Keratinocyte (primary cell): ENCODE data around the gene FOXRED2. TPM values are rescaled to one million over a fixed set of nuclear protein-coding genes. Genes with fewer than 3 reads are reported as not detected.

Experiments
- DNase-seq: peaks from one replicate; pipeline ENCODE4 v3.0.0-alpha.2; 2011; ENCODE audit warnings: low read depth, missing footprints, low spot score
- FAIRE-seq: peaks from 2 replicates; lab custom pipeline; 2011; peaks lifted over from hg19 to GRCh38; lab: Jason Lieb, UNC
- H2AFZ ChIP-seq: 2 replicates; pipeline ENCODE4 v1.6.0; 2012; ENCODE audit warnings: low read length, control low read depth, inconsistent platforms; ENCODE audit not compliant: control insufficient read depth
- H3K27ac ChIP-seq: 2 replicates; pipeline ENCODE4 v1.5.1; 2011; ENCODE audit warnings: low read length; ENCODE audit not compliant: control insufficient read depth, insufficient read depth
- H3K27me3 ChIP-seq: 3 replicates; pipeline ENCODE4 v1.6.0; 2011; ENCODE audit warnings: low read length; ENCODE audit not compliant: control insufficient read depth, insufficient read depth; ENCODE audit errors: extremely low read depth
- H3K36me3 ChIP-seq, 2 experiments: 2 replicates in 1 of 2; 3 replicates in 1 of 2; pipeline ENCODE4 v1.5.1; 2011; ENCODE audit warnings: low read length in 2 of 2, mild to moderate bottlenecking in 1 of 2; ENCODE audit not compliant: control insufficient read depth in 2 of 2, insufficient read depth in 2 of 2; ENCODE audit errors: extremely low read depth in 1 of 2
- H3K4me1 ChIP-seq: 3 replicates; pipeline ENCODE4 v1.5.1; 2011; ENCODE audit warnings: low read length; ENCODE audit not compliant: control insufficient read depth, insufficient read depth; ENCODE audit errors: extremely low read depth
- H3K4me2 ChIP-seq: 3 replicates; pipeline ENCODE4 v1.6.0; 2011; ENCODE audit warnings: low read depth, low read length; ENCODE audit not compliant: control insufficient read depth, insufficient read depth; ENCODE audit errors: extremely low read depth
- H3K4me3 ChIP-seq, 3 experiments: fragments of 200-600 bp in 1 of 3; sonication (generic) in 1 of 3; 2 replicates in 2 of 3; 3 replicates in 1 of 3; pipeline ENCODE4 v1.5.1; 2011 to 2016; ENCODE audit warnings: low read length in 3 of 3, mild to moderate bottlenecking in 3 of 3, control low read depth in 2 of 3, inconsistent platforms in 1 of 3, low read depth in 1 of 3, mixed read lengths in 1 of 3, mixed run types in 1 of 3, moderate library complexity in 1 of 3; ENCODE audit not compliant: control insufficient read depth in 2 of 3, insufficient read depth in 2 of 3; ENCODE audit errors: extremely low read depth in 1 of 3
- H3K79me2 ChIP-seq: 2 replicates; pipeline ENCODE4 v1.6.0; 2012; ENCODE audit warnings: low read length; ENCODE audit not compliant: control insufficient read depth, insufficient read depth
- H3K9ac ChIP-seq: 3 replicates; pipeline ENCODE4 v1.6.0; 2011; ENCODE audit warnings: low read length; ENCODE audit not compliant: control insufficient read depth, insufficient read depth; ENCODE audit errors: extremely low read depth
- H3K9me1 ChIP-seq: 3 replicates; pipeline ENCODE4 v1.6.0; 2011; ENCODE audit warnings: low read length; ENCODE audit not compliant: control insufficient read depth, insufficient read depth; ENCODE audit errors: extremely low read depth
- H3K9me3 ChIP-seq: 2 replicates; pipeline ENCODE4 v1.5.1; 2012; ENCODE audit warnings: low read depth, low read length; ENCODE audit not compliant: control insufficient read depth
- H4K20me1 ChIP-seq: 3 replicates; pipeline ENCODE4 v1.6.0; 2011; ENCODE audit warnings: low read length; ENCODE audit not compliant: control insufficient read depth, insufficient read depth; ENCODE audit errors: extremely low read depth
- CTCF ChIP-seq, 3 experiments: IDR thresholded peaks in 1 of 3; conservative IDR thresholded peaks in 1 of 3; optimal IDR thresholded peaks in 1 of 3; 2 replicates in 2 of 3; 3 replicates in 1 of 3; pipeline versions ENCODE3 to v1.5.1; 2011; ENCODE audit warnings: low read length in 3 of 3, mild to moderate bottlenecking in 3 of 3, moderate library complexity in 2 of 3, control low read depth in 1 of 3, inconsistent platforms in 1 of 3; ENCODE audit not compliant: insufficient read depth in 2 of 3; ENCODE audit errors: extremely low read depth in 1 of 3
- EZH2 ChIP-seq: IDR thresholded peaks from one replicate; pipeline ENCODE4 v1.6.1; 2012; ENCODE audit warnings: inconsistent platforms, mild to moderate bottlenecking, low read length, moderate library complexity
- dilution Hi-C: fragments of 300-500 bp; cut with MboI; formaldehyde crosslinking; loops from one replicate; pipeline ENCODE4 v1.7.0; 2020; ENCODE audit warnings: low sequenced_read_pairs; ENCODE audit not compliant: extremely low pct_ligation_motif_present
- polyA plus RNA-seq, 5 experiments: library from polyadenylated mRNA; depleted of rRNA in 3 of 5; stranded (reverse) in 3 of 5; stranded (forward) in 1 of 5; unstranded in 1 of 5; fragments of >200 nt; gene quantifications; 1 replicate in 1 of 5; 2 replicates in 3 of 5; 3 replicates in 1 of 5; pipeline versions ENCODE4 v1.2.1 to v1.2.3, GENCODE V29; 2011 to 2012; ENCODE audit warnings: missing spikeins in 2 of 5, low read depth in 1 of 5, low replicate concordance in 1 of 5

FOXRED2 gene
- polyA plus RNA-seq, 1 donor (not counting 4 experiments of a cell fraction or from before 2014, with no cell fraction given): 0.71 TPM

GRCh38 chr22:36544107-36544620 is 37.3 kb upstream of the FOXRED2 start:
- no peak for DNase-seq

GRCh38 chr22:36541831-36542411 is 35.1 kb upstream of the FOXRED2 start:
- H3K9ac ChIP-seq: peak overlapping the region; percentile 53
- H3K4me3 ChIP-seq: no peak overlapping the region
- H3K36me3 ChIP-seq: no peaks in the 10 kb centered on the region
- TF ChIP-seq CTCF (optimal IDR thresholded peaks at IDR 0.05 in 1 of 3, IDR thresholded peaks at IDR 0.05 in 1 of 3, conservative IDR thresholded peaks at IDR 0.05 in 1 of 3; ENCODE audit: extremely low read depth in 1 of 3, insufficient read depth in 2 of 3, low read length in 3 of 3) (no peak), EZH2 (no peak)
- DNase-seq: peak; percentile 59
- H3K27me3 ChIP-seq: no peaks in the 10 kb centered on the region
- no peaks in the 10 kb centered on the region for H3K9me1 ChIP-seq
- peak overlapping the region; percentile 80 for H3K27ac ChIP-seq
- peak; percentile 100 for FAIRE-seq
- peaks cover 25% of the 10 kb centered on the region for H3K4me1 ChIP-seq
- dilution Hi-C loops: no loop called here
- H2AFZ ChIP-seq: peak overlapping the region; percentile 62
- H3K9me3 ChIP-seq: no peaks in the 10 kb centered on the region
- no peaks in the 10 kb centered on the region for H4K20me1 ChIP-seq
- no peaks in the 10 kb centered on the region for H3K79me2 ChIP-seq
- H3K4me2 ChIP-seq: peak overlapping the region; percentile 51

More at GRCh38 chr22:36544107-36544620, 37.3 kb upstream of the FOXRED2 start:
- Histone ChIP-seq H3K9me3 (no peaks in the 10 kb centered on the region), H3K27me3 (no peaks in the 10 kb centered on the region), H2AFZ (no peak overlapping the region), H3K9me1 (no peaks in the 10 kb centered on the region), H3K4me3 (no peak overlapping the region), H3K4me1 (peaks cover 31% of the 10 kb centered on the region), H4K20me1 (no peaks in the 10 kb centered on the region), H3K79me2 (no peaks in the 10 kb centered on the region), H3K27ac (no peak overlapping the region), H3K9ac (no peak overlapping the region), H3K4me2 (no peak overlapping the region), H3K36me3 (no peaks in the 10 kb centered on the region)
- TF ChIP-seq EZH2: no peak
- TF ChIP-seq CTCF (optimal IDR thresholded peaks at IDR 0.05 in 1 of 3, IDR thresholded peaks at IDR 0.05 in 1 of 3, conservative IDR thresholded peaks at IDR 0.05 in 1 of 3; ENCODE audit: extremely low read depth in 1 of 3, insufficient read depth in 2 of 3, low read length in 3 of 3): no peak
- FAIRE-seq: no peak
- dilution Hi-C loops: no loop called here
